HG02943 (cell line): ENCODE data around the gene CES3.
A peak's percentile ranks its signal among the peaks of the same experiment; 100 is the strongest.

ENCODE experiments used
- ATAC-seq: cut with Tn5 transposase; IDR thresholded peaks from one replicate; pipeline ENCODE4 v1.9.1; 2021; ENCODE audit warnings: mild to moderate bottlenecking, low read depth, moderate library complexity; ENCODE audit not compliant: unreplicated experiment

CES3 gene, protein sequence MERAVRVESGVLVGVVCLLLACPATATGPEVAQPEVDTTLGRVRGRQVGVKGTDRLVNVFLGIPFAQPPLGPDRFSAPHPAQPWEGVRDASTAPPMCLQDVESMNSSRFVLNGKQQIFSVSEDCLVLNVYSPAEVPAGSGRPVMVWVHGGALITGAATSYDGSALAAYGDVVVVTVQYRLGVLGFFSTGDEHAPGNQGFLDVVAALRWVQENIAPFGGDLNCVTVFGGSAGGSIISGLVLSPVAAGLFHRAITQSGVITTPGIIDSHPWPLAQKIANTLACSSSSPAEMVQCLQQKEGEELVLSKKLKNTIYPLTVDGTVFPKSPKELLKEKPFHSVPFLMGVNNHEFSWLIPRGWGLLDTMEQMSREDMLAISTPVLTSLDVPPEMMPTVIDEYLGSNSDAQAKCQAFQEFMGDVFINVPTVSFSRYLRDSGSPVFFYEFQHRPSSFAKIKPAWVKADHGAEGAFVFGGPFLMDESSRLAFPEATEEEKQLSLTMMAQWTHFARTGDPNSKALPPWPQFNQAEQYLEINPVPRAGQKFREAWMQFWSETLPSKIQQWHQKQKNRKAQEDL

DNA sequence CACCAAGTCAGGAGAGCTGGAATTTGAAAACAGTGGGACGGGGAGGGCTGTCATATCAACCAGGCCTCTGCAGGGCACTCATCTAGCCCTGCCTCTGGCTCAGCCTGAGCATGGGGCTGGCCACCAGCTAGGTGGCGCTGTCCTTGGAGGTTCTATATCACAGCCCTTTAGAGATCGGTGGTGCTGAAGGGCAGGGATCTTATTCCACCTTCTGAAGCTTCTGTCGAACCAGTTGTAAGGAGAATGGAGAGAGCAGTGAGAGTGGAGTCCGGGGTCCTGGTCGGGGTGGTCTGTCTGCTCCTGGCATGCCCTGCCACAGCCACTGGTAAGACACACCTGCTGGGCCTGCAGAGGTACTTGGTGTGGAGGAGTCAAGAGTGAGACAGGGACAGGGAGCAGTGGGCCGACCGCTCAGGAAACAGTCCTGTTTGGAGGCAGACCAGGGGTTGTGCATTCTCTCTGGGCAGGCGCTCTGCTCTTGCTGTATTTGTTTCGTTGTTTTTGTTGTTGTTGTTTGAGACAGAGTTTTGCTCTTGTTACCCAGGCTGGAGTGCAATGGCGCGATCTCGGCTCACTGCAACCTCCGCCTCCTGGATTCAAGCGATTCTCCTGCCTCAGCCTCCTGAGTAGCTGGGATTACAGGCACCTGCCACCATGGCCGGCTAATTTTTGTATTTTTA lies at the start of gene CES3:
Gene CES3 (plus strand): TSS at position 202 of the 680 bp plus-strand sequence. CDS start 42 bp downstream, at position 244.
- ATAC-seq, result peak; percentile 61

DNA sequence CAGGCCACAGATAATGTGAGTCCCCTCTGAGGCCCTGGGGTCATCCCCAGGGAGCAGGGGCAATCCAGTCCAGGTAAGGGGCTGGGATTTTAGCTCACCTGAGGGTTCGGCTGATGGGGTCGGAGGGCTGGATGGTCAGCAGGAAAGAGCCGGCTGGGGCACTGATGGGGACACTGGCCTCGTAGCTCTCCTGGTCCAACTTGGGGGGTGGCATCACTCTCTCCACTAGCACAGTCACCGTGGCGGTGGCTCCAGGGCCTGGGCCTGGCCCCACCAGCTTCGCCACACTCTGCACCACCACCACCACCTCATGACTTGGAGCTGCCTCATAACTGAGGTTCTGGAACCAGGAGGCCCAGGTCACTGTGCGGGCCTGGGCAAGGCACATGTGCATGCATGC lies 49.3 kb upstream of the CES3 start:
- no peak for ATAC-seq

DNA sequence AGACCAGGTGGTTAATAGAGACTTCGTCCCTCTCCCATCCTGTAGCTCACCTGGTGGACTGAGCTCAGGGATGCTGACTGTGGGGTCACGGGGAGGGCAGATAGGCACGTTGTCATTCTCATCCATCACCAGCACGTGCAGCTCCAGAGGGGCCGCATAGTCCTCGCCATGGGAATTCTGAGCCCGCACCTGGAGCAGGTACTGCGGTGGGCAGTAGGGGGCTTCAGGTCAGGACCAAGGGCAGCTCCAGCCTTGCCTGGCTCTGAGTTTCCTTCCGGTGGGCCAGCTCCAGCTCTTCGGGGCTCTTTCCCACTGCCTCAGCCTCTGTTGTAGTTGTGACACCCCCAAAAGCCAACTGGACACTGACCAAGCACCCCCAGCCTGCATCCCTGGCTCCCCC lies 48.0 kb upstream of the CES3 start:
- no peak for ATAC-seq

DNA sequence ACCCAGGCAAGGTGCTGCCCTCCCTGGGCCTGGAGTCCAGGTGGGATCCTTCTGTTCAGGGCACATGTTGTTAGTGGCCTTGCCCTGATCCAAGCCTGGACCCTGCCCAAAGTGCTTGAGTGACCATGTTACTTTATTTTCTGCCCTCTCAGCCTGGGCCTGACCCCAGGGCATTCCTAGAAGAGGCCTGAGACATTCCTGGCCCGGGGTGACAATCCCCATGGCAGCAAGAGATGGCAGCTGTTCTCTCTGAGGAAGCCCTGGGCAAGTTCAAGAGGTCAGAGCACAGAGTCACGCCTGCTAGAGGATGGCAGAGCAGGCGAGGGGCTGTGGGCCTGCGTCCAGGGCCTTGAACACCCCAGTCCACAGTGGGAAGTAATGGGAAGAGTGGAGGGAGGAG lies 47.4 kb upstream of the CES3 start:
- no peak for ATAC-seq

DNA sequence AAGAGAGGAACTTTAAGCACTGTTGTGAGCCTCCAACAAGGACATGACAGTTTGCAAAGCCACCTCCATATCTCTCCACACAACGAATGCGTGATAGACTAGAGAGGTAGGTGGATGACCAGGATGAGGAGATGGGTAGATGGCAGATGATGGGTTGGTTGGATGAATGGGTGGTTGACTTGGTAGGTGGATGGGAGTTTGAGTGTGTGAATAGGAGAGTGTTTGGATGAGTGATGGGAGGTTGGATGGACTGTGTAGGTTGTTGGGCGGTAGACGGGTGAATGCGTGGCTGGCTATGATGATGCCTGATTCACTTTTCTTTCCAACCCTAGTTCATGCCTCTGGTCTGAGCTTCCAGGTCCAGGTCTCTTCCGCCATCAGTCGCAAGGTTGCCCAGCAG lies 46.5 kb upstream of the CES3 start:
- no peak for ATAC-seq

DNA sequence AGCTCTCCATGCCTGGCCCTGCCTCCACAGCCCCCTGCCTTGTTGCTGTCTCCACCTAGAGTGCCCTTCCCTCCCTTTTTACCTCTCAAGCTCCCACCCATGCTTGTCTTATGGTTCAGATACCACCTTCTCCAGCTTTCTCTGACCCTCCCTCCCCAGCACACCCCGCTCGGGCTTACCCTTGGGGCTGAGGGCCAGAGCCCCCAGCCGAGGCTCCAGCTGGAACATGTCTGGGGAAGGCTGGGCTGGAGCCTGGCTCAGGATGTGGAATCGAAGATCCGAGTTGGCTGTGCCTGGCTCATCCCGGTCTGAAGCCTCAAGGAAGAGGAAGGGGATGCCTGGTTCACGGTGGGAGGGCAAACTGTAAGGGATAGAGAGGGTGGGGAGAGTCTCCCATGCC lies 46.0 kb upstream of the CES3 start:
- ATAC-seq, result no peak

DNA sequence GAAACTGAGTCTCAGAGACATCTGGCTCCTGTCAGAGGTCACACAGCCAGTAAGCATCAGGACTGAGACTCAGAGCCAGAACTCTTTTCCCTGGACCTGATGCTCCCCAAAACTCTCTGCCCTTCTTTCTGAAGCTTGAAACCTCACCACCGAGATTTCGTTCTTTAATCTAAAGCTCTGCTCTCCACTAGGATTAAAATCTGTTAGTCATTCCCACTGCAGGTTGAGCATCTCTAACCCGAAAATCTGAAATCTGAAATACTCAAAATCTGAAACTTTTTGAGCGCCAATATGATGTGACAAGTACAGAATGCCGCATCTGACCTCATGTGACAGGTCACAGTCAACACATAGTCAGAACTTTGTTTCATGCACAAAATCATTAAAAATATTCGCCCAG lies 44.5 kb upstream of the CES3 start:
- ATAC-seq, result no peak

DNA sequence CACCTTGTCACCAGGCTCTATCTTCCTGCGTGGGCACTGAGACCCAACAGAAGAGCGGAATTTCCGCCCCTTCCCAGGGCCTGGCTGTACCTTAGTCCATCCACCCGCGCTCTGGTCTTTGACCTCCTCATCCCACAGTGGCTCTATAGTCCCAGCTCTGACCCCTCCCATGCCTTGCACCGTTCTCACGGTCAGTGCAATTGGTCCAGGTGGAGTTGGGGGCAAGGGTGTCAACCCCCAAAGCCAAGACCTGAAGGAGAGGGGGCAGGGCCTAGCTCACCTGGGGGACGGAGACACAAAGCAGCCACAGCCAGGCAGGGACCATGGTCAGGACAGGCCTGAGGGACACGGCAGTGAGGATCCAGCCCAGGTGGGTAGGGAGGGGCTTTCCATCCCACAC lies 43.3 kb upstream of the CES3 start:
- ATAC-seq, result no peak

DNA sequence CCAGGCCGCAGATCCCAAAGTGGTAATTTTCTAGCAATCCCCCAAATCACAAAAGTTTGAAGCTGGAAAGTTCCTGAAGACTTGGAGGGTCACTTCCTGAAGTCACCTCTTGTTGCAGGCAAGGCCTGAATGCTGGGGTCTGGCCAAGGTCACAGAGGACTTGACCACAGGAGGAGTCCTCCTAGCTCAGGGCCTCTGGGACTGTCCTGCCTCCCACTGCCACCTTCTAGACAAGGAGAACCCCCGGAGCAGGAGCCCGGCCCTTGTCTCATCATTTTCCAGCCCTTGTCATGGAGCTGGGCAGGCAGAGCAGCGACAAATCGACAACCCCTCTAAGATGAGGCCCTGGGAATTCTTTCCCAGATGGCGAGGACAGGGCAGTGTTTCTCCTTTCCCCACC lies 42.7 kb upstream of the CES3 start:
- no peak for ATAC-seq

DNA sequence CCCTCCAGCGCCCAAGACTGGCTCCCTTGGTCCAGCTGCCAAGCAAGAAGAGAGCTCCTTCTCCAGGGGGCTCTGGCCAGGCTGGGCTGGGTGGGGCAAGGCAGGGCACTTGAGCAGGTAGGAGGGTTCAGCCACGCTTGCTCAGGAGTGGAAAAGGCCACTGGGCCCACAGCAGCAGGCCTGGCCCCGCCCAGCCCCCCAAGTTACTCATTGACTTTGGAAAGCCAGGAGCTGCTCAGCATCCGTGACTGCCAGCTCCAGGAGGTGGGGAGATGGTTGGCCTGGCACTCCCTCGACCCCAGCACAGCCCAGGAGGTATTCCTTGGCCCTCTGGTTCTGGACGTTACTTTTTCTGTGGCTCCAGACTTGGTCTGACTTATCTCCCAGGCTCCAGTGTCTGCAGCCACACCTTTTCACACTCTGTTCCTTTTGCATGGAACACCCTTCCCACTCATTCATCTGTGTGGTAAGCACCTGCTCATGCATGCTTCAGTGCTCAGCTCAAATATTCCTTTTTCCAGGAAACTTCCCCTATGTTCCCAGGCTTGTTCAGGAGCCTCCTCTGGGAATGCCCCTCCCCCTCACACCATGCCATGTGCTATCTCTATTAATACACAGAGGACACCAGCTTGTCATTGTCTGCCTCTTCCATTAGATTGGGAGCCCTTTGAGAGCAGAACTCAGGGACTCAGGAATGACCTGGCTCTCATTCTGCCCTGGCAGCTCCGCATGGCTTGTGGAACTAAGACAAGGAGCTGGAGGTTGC lies 42.1 kb upstream of the CES3 start, which contains the start of gene CDH16:
Gene CDH16 (minus strand): TSS at position 83 of the 766 bp plus-strand sequence. CDS start 820 bp downstream, outside the sequence.
- ATAC-seq, result no peak

DNA sequence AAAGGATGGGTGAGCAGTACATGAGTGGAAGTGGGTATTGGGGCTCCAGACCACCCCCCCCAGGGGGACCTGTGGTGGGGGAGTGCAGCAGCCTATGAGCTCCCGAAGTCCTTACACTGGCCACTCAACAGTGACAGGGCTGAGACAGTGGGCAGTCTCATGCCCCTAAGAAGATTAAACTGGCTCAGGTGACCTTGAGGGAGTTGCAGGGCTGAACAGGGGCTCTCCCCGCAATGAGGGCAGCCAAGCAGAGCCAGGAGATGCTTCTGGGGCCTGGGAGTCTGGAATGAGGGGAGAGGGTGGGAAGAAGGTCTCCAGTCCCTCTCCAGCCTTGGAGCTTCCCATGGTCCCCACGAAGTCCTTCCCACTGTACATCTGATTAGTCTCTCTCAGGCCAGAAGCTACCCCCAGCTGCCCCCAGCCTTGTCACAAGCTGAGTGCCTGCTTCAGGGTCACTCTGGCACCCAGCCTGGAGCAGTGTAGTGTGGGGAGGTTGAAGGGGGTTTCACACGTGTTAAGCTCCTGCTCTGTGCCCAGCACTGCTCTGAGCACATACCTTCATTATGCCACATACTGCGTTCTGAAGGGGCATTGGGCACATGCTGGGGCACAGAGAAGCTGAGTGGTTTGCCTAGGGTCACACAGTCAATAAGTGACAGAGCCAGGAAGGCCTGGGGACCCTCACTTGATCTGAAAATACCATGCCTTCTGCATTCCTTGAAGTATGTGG lies 41.3 kb upstream of the CES3 start:
- no peak for ATAC-seq

DNA sequence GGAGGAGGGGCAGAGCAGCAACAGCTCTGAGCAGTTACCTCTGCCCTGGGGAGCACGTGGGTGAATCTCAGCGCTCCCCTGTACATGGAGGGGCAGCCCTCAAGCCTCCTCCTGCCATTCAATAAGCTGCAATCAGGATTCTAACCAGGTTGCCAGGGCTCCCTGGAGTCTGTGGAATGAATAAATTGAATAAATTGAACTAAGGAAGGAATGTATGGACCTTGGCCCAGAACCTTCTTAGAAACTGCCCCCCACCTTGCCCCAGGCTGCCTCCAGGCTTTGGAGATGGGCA lies 40.8 kb upstream of the CES3 start:
- no peak for ATAC-seq

DNA sequence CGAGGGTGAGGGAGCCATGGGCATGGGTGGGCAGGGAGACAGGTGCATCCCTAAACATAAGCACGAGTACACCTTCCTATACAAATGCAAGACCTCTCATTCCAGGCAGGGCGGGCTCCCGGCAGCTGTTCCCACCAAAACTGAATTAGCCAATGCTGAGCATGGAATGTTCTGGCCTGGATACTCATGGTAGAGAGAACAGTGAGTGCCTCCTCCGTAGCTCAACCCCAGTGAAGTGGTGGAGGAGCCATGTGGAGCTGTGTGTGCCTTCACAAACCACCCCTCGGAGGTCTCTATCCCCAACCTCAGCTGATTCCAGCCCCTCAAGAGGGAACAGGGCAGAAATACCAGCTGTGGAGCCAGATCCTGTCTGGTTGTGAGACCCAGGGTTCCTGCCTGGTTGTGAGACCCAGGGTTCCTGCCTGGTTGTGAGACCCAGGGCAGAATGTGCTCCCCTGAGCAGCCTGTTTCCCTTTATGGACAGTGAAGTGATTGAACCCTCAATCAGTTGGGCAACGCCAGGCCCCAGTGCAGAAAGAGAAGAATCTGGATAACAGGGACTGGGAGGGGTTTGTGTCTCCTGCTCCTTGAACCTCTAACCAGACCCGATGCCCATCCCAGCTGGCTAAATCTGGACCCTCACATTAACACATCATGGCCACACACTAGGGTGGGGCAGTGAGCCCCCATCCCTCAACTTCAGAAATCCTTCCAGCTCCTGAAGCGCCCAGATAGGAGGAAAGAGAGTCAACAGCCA lies 40.0 kb upstream of the CES3 start:
- ATAC-seq, result no peak

DNA sequence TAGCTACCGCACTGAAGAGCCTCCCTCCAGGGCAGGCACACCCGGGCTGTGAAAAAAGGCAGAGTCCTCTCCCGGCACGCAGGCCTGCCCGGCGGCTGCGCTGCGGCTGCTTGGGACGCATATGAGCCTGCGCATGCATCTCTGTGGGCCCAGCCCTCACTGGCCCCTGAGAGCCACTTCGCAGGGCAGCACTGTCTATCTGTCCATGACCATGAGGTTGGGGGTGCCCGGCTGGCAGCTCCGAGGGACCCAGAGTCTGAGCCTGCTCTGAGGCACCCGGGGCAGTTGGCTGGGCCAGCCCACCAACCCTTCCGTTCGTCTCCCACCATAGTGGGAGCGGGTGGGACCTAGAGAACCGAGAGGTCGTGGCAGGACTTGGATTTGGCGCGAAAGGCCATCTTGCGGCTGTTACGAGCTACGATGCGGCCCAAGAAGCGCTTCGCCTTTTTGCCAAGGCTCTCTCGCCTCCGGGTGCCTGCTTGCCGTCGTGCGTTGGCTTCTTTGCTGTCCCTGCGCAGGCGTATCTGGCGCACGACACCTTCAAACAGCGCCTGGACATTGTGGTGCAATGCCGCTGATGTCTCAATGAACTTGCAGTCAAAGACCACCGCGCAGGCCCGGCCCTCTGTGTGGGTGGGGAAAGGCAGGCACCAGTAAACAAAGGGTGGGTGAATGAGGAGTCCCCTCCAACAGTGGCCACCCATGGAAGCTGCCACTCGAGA lies 39.2 kb upstream of the CES3 start:
- no peak for ATAC-seq

DNA sequence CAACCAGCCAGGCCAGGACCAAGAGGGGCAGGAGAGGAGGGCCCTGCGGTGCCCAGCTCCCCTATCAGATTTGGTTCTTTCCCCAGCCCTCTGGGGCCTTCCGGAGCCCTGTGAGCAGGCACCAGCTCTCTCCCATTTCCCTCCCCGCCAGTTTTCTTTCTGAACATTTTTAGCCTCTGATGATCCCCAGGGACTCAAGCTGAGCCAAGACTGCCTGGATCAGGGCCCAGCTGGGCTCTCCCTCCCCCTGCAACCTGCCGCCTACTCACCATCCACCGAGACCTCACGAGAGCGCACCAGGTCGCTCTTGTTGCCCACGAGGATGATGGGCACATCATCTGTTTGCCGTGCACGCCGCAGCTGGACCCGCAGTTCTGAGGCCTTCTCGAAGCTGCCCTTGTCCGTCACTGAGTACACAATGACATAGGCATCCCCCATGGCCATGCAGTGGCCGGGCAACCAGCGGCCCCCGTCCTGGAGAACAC lies 37.8 kb upstream of the CES3 start:
- no peak for ATAC-seq

DNA sequence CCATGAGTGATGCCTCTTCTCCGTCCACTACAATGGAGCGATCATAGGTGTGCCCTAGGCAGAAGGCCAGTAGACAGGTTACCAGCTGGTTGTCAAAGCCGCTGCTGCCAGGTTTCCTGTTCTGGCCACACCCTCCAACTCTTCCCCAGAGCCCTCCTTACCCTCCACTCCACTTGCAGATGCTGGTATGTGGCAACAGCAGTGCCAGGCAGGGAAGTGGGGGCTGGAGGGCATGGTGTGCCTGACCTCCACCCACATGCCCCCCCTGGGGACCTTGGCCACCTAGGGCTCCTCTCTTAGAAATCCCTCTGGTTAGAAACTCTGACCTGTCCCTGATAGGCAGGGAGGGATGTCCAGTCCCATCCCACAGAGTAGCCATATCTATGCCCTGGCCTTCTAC lies 37.2 kb upstream of the CES3 start:
- ATAC-seq, result no peak

DNA sequence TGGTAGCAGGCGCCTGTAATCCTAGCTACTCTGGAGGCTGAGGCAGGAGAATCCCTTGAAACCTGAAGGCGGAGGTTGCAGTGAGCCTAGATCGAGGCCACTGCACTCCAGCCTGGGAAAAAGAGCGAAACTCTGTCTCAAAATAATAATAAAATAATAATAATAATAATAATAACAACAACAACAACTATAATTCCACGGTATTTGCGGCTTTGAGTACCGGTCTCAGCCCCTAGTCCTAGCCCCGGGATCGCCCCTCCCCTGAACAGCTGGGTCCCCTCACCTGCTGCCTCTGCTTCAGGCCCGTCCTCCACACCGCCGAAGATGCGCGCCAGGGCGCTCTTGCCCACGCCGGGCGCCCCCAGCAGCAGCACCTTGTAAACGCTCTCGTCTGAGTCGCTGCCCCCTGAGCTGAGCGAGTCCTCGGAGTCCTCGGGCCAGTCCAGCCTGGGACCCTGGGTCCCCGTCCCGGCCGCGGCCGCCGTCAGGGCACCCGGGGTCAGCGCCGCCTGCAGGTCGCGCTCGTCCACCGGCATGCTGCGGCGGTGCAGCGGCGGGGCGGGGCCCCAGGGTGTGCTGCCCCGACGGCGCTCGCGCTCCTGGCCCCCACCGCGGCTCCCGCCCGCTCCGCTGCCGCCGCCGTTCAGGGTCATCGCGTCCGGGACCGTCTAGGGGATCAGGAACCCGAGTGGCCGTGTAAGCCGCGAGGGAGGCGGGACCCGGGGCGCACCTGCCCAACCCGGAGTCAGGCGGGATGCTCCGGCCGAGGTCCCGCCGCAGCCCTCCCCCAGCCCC lies 36.3 kb upstream of the CES3 start:
- ATAC-seq, result no peak

DNA sequence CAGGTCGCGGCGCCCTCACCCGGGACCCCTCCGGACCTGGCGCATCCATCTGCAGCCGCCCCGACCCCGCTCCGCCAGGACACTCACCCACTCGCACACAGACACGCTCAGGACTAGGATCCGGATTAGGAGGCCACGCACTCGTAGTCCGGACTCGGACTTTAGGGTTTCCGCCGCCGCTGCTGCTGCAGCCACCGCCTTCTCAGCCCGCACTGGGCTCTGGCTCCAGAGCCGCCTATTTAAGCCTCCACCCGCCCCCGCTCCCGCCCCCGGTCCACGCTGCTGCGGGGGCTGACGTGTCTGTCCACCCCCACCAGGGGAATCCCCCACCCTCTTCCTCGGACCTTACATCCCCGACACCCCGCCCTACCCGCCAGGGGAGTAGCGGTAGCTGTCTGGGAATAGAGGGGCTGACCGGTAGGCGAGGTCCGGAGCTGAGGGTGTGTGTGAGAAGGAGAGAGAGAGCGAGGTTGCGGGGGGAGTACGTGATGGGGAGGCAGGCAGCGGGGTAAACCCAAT lies 35.7 kb upstream of the CES3 start, which contains the start of gene RRAD:
Gene RRAD (minus strand): TSS at position 214 of the 519 bp plus-strand sequence. CDS start 356 bp downstream, outside the sequence.
- ATAC-seq, result no peak
